Omental fat pad (tissue), 4 donors: ENCODE results near the gene ZBED2. TPM values are rescaled to one million over a fixed set of nuclear protein-coding genes. Genes with fewer than 3 reads are reported as not detected.
"Not testable (repeated sequence)": the region's sequence is repeated elsewhere in the genome, so short reads cannot be mapped to it uniquely, and the experiment has no call there.

ENCODE experiments used
- ATAC-seq: fragments of 150-250 bp; one replicate; pipeline ENCODE4 v1.9.1; 2016; ENCODE audit warnings: mild to moderate bottlenecking, moderate library complexity; ENCODE audit not compliant: low FRiP score
- DNase-seq: peaks from one replicate; pipeline ENCODE4 v3.0.0-alpha.2; 2019; ENCODE audit warnings: low spot score
- CTCF ChIP-seq, 3 donors: fragments of 450-650 bp; IDR thresholded peaks; one replicate each; pipeline ENCODE4 v1.5.1; 2016 to 2017; ENCODE audit warnings: antibody characterized with exemption in 3 of 3, mild to moderate bottlenecking in 3 of 3, moderate library complexity in 2 of 3
- total RNA-seq, 4 donors: library from RNA; depleted of rRNA; stranded (reverse); fragments of >200 nt; gene quantifications; one replicate each; pipeline ENCODE4 v1.1.0, GENCODE V29; 2016

Gene ZBED2
- total RNA-seq = under 1 TPM in 1 of 4 donors, not detected in 3; 0.56 TPM

- no peak for ATAC-seq
- TF ChIP-seq CTCF (IDR thresholded peaks at IDR 0.05) = no peak
Observed at GRCh38 chr3:111595232-111595631, at the start of gene ZBED2. TSS of gene ZBED2 (minus strand) at chr3:111595346. CDS start at chr3:111594201, 1,145 bp downstream.

GRCh38 chr3:111639316-111639715, 44.2 kb upstream of the ZBED2 start:
- DNase-seq (no peak), ATAC-seq (no peak)
- no peak for TF ChIP-seq CTCF (IDR thresholded peaks at IDR 0.05)

More at GRCh38 chr3:111595232-111595631, at the start of gene ZBED2:
- DNase-seq = no peak

- TF ChIP-seq CTCF (IDR thresholded peaks at IDR 0.05) = no peak
- DNase-seq = no peak
- ATAC-seq = no peak
Observed at GRCh38 chr3:111636366-111636885, 41.3 kb upstream of the ZBED2 start.

GRCh38 chr3:111635403-111635802, 40.3 kb upstream of the ZBED2 start:
- DNase-seq (no peak), ATAC-seq (no peak)
- TF ChIP-seq CTCF (IDR thresholded peaks at IDR 0.05) = no peak

GRCh38 chr3:111630638-111631037, 35.5 kb upstream of the ZBED2 start:
- DNase-seq, ATAC-seq: not testable (repeated sequence)

GRCh38 chr3:111629018-111629417, 33.9 kb upstream of the ZBED2 start:
- not testable (repeated sequence) for DNase-seq, ATAC-seq

- DNase-seq (no peak), ATAC-seq (no peak)
- TF ChIP-seq CTCF (IDR thresholded peaks at IDR 0.05) = no peak
Observed at GRCh38 chr3:111627092-111627491, 31.9 kb upstream of the ZBED2 start.

GRCh38 chr3:111621535-111621934, 26.4 kb upstream of the ZBED2 start:
- ATAC-seq (no peak), DNase-seq (no peak)
- no peak for TF ChIP-seq CTCF (IDR thresholded peaks at IDR 0.05)
